ENCODE measurements around the gene TMEM272.
A peak's percentile ranks its signal among the peaks of the same experiment; 100 is the strongest.

Gene TMEM272

DNA sequence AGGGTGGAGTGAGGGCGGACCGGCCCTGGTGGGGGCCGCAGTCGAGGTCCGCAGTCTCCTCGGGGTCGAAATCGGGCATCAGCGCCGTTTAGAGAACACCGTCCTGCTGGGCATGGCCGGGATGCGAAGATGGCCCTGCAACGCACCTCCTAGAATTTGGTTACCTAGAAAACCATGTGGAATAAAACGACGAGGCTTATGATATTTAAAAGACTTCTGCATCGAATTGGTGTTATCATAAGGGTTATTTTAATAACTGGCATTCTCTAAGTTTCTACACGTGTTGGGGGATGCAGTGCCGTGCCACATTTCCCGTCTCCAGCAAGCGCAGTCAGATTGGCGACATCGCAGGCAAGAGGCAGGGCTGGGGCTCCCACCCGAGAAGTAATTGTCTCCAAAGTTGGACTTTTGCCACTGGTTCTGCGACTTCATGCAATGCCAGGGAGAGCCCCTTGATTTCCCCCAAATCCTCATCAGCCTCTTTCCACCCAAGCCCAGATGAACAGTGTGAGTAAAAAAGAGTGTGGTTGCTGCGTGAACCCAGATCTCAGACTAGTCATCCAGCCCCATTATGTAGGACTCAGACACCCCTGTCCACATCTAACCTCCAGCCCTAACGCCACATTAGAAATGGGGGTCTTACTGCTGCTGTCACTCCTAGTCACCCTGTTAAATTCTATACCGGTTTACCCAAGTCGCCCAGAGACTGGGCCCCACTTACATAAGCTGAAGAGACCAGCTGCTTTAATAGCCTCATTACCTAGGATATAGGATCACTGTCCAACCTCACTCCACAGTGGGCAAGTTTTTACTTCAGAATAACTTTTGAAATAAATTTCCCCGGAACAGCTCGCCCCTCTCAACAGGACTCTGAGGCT, 40.4 kb downstream of the TMEM272 start:
- in situ Hi-C loops (cut with HindIII; ENCODE audit: low sequenced_read_pairs) = no loop called here
- TF ChIP-seq CTCF (IDR thresholded peaks at IDR 0.05; ENCODE audit: low read depth, low read length, missing control alignments) = no peak
- H3K4me3 ChIP-seq (ENCODE audit: low read depth, low read length) = peak overlapping the region; percentile 65
- DNase-seq (ENCODE audit: low read depth) = no peak

DNA sequence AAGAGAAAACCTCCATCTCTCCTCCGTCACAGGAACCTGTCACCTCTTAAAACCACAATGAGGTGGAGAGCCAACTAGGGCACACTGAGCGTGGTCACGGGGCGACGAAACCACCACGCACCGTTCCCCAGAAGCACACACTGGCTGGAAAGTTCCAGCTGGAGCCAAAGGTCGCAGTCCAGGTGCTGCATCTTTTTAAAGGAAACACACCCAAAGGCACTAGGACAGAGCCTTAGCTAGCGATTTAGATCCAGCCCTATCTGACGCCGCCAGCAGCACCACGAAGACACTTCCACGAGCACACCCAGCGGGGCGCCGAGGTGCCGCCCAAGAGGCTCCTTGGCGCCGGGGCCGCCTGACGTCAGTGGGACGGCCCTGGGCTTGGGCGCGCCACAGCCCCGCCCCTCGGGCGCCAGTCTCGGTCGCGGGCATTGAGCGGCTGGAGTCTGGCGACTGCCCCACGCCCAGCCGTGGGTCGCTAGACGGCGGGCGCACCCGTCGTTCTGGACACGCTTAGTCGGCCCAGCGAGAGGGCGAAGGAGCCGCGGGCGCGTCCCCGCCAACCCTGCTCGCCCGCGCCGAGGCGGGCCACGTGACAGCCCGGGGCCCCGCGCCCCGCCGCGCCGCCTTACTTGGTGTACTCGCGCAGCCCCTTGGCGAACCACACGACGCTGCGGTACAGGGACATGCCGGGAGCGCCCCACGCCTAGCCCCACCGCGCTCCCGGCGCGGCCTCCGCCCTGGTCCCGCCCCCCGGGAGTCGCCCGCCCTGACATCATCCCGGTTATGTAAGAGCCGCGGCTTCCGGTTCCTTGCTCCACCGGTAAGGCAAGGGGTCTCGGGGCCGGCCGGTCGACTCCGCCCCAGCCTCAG, 41.3 kb downstream of the TMEM272 start, which contains the start of gene DHRS12:
Gene DHRS12 (minus strand): TSS at position 742 of the 873 bp plus-strand sequence. CDS start 4,504 bp downstream, outside the sequence.
- peak; percentile 37 for DNase-seq (ENCODE audit: low read depth)
- peak within 1 kb of the TSS; percentile 65 for H3K4me3 ChIP-seq (ENCODE audit: low read depth, low read length)
- no peak for TF ChIP-seq CTCF (IDR thresholded peaks at IDR 0.05; ENCODE audit: low read depth, low read length, missing control alignments)
- in situ Hi-C loops (cut with HindIII; ENCODE audit: low sequenced_read_pairs) = no loop called here

DNA sequence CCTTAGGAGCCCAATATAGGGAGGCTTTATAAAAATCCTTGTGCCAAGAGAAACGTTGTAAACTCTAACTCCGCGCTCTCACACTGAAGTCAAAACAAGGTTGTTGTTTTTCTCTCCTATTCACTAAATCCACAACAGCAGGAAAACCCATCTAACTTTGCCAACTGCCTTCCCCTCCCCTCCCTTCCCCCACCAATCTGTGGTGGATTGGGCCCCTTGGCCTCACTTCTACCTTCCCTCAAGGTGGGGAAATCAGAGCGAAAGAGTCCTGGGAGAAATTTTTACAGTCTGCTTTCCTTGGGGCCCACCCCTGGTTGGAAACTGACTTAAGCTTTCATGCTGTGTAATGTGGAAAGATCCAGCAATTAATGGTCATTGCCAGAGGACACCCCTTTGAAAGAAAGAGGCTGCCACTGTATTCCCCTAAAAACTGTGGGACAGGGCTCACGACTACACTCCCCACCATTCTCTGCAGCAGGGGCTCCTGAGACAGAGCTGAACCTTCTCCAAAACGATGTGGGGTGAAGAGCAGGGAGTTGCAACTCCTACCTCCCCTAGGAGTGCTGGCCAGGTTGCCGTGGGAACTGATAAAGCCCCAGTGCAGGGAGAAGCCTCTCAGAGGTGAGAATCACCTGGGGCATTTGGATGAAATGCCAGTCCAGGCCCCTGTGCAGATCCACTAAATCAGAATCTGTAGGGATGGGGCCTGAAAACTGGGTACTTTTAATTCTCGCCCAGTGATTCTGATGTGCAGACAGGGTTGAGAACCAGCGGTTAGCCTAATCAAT, 42.2 kb downstream of the TMEM272 start:
- in situ Hi-C loops (cut with HindIII; ENCODE audit: low sequenced_read_pairs) = no loop called here
- no peak for DNase-seq (ENCODE audit: low read depth)
- TF ChIP-seq CTCF (IDR thresholded peaks at IDR 0.05; ENCODE audit: low read depth, low read length, missing control alignments) = no peak

DNA sequence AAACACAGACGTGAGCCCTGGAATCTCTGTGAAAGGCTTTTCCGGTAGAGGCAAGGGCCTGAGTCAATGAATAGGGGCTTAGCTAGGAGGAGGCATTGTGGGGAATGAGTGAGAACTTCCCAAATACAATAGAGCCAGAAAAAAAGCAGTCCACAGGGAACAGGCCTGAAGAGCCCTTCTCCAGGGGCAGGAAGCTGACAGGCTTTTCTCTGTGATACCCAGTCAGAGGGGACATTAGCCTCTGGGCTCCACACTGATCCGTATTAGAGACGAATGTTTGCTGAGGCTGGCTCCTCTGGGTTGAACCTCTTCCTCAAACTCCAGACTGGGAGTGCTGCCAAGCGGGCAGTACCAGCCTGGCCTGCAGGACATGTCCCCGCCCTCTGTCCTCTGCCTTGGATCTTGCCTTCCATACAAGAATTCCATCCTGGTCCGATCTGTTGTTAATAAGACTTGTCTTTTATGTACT, 43.3 kb downstream of the TMEM272 start:
- TF ChIP-seq CTCF (IDR thresholded peaks at IDR 0.05; ENCODE audit: low read depth, low read length, missing control alignments) = no peak
- in situ Hi-C loops (cut with HindIII; ENCODE audit: low sequenced_read_pairs) = no loop called here
- no peak for DNase-seq (ENCODE audit: low read depth)
- no peak overlapping the region for H3K4me3 ChIP-seq (ENCODE audit: low read depth, low read length)

More for the DNA sequence above, 42.2 kb downstream of the TMEM272 start:
- peak overlapping the region; percentile 65 for H3K4me3 ChIP-seq (ENCODE audit: low read depth, low read length)

- no peak for TF ChIP-seq CTCF (IDR thresholded peaks at IDR 0.05; ENCODE audit: low read depth, low read length, missing control alignments)
- no peak overlapping the region for H3K4me3 ChIP-seq (ENCODE audit: low read depth, low read length)
- DNase-seq (ENCODE audit: low read depth) = no peak
- in situ Hi-C loops (cut with HindIII; ENCODE audit: low sequenced_read_pairs) = no loop called here
Measured at GRCh38 chr13:51800486-51800885, 44.5 kb downstream of the TMEM272 start.
